HepG2 (cell line): Measurements from ENCODE around the gene SAPCD2. TPM values are rescaled to one million over a fixed set of nuclear protein-coding genes. Genes with fewer than 3 reads are reported as not detected.

ENCODE experiments used
- ATAC-seq: fragments of 200-7000 bp; cut with Tn5 transposase; 3 replicates; pipeline ENCODE4 v1.9.1; 2020; ENCODE audit warnings: mild to moderate bottlenecking, moderate library complexity
- BruUV-seq: library from RNA; stranded (reverse); fragments of 400-500 nt; replicated peaks from 2 replicates; lab custom pipeline; 2021; lab: Mats Ljungman, UMichigan
- CTCF ChIA-PET: fragments of 300-600 bp; formaldehyde crosslinking; extraction: SDS; loops from one replicate; lab custom pipeline; 2021; ENCODE audit warnings: low total read pairs, inconsistent platforms, low intra/inter-chr PET ratio; lab: Yijun Ruan, JAX
- POLR2A ChIA-PET: fragments of 350-600 bp; sonication (Branson Sonifier 250); formaldehyde crosslinking; loops from one replicate; lab custom pipeline; 2020; ENCODE audit warnings: antibody characterized with exemption, inconsistent platforms; lab: Yijun Ruan, JAX
- DNase-seq: peaks from one replicate; pipeline ENCODE4 v3.0.0-alpha.2; 2015; ENCODE audit warnings: low spot score
- FAIRE-seq: peaks from 3 replicates; lab custom pipeline; 2011; peaks lifted over from hg19 to GRCh38; lab: Jason Lieb, UNC
- H2AFZ ChIP-seq: one replicate; pipeline ENCODE4 v1.6.1; 2011; ENCODE audit warnings: low read length, inconsistent platforms
- H3K27ac ChIP-seq: fragments of 300-600 bp; 3 replicates; pipeline ENCODE4 v1.8.0; 2011; ENCODE audit warnings: mixed run types, mild to moderate bottlenecking, mixed read lengths, low read length, inconsistent platforms; ENCODE audit not compliant: insufficient read depth; ENCODE audit errors: extremely low read length
- H3K27me3 ChIP-seq, 2 experiments: fragments of 200-600 bp in 1 of 2; 2 replicates in 1 of 2; 3 replicates in 1 of 2; pipeline versions ENCODE4 v1.6.0 to v1.8.0; 2011; ENCODE audit warnings: low read length in 2 of 2, mild to moderate bottlenecking in 2 of 2, moderate library complexity in 2 of 2, inconsistent platforms in 1 of 2; ENCODE audit not compliant: insufficient read depth in 2 of 2, control insufficient read depth in 1 of 2
- H3K36me3 ChIP-seq, 2 experiments: fragments of 200-600 bp in 1 of 2; replicated peaks in 1 of 2; 2 replicates in 1 of 2; 3 replicates in 1 of 2; pipeline versions ENCODE4 v1.5.1 to v1.8.0; 2011; ENCODE audit warnings: low read length in 2 of 2, inconsistent platforms in 1 of 2; ENCODE audit not compliant: insufficient read depth in 2 of 2, control insufficient read depth in 1 of 2
- H3K4me1 ChIP-seq: 2 replicates; pipeline ENCODE4 v1.5.1; 2012; ENCODE audit warnings: low read length, inconsistent platforms; ENCODE audit not compliant: insufficient read depth
- H3K4me2 ChIP-seq: 2 replicates; pipeline ENCODE4 v1.6.0; 2011; ENCODE audit warnings: low read depth, low read length, inconsistent platforms
- H3K4me3 ChIP-seq, 3 experiments: fragments of 200-600 bp in 1 of 3; sonication (generic), shearing (Covaris generic) in 1 of 3; replicated peaks in 1 of 3; 2 replicates each; pipeline ENCODE4 v1.5.1; 2011 to 2016; ENCODE audit warnings: low read length in 3 of 3, inconsistent platforms in 2 of 3, low read depth in 2 of 3, mild to moderate bottlenecking in 2 of 3, control low read depth in 1 of 3, mixed read lengths in 1 of 3; ENCODE audit not compliant: insufficient read depth in 1 of 3
- H3K79me2 ChIP-seq: one replicate; pipeline ENCODE4 v1.6.1; 2011; ENCODE audit warnings: low read length, inconsistent platforms; ENCODE audit not compliant: insufficient read depth
- H3K9ac ChIP-seq: 2 replicates; pipeline ENCODE4 v1.6.0; 2011; ENCODE audit warnings: mild to moderate bottlenecking, low read depth, low read length, inconsistent platforms; ENCODE audit not compliant: insufficient read depth
- H3K9me3 ChIP-seq: 2 replicates; pipeline ENCODE4 v1.5.1; 2012; ENCODE audit warnings: mild to moderate bottlenecking, low read length
- H4K20me1 ChIP-seq: 2 replicates; pipeline ENCODE4 v1.6.0; 2011; ENCODE audit warnings: inconsistent platforms, mild to moderate bottlenecking, low read length, moderate library complexity; ENCODE audit not compliant: insufficient read depth
- CSRNP1 ChIP-seq: sonication (generic); formaldehyde crosslinking; IDR thresholded peaks from 2 replicates; pipeline ENCODE4 v1.8.1; 2023; ENCODE audit warnings: mild to moderate bottlenecking, missing genetic modification reagents
- REPIN1 ChIP-seq: sonication (generic); formaldehyde crosslinking; IDR thresholded peaks from 2 replicates; pipeline ENCODE4 v1.8.0; 2022; ENCODE audit warnings: missing genetic modification reagents, low read depth, mild to moderate bottlenecking, borderline replicate concordance
- SOX5 ChIP-seq: IDR thresholded peaks from 2 replicates; pipeline ENCODE4 v1.6.1; 2016; ENCODE audit warnings: borderline replicate concordance
- ZNF33A ChIP-seq: sonication (generic); formaldehyde crosslinking; IDR thresholded peaks from 2 replicates; pipeline ENCODE4 v1.5.1; 2020; ENCODE audit warnings: missing genetic modification reagents, mild to moderate bottlenecking, moderate library complexity, borderline replicate concordance
- ZNF441 ChIP-seq: sonication (generic); formaldehyde crosslinking; IDR thresholded peaks from 2 replicates; pipeline ENCODE4 v1.7.0; 2021; ENCODE audit warnings: missing genetic modification reagents, borderline replicate concordance
- ZNF891 ChIP-seq: sonication (generic); formaldehyde crosslinking; IDR thresholded peaks from 2 replicates; pipeline ENCODE4 v1.5.0; 2020; ENCODE audit warnings: mild to moderate bottlenecking, missing genetic modification reagents
- ZSCAN21 ChIP-seq: sonication (generic); formaldehyde crosslinking; IDR thresholded peaks from 2 replicates; pipeline ENCODE4 v1.8.0; 2022; ENCODE audit warnings: mild to moderate bottlenecking, missing genetic modification reagents, moderate library complexity, borderline replicate concordance
- ZSCAN25 ChIP-seq: sonication (generic); formaldehyde crosslinking; IDR thresholded peaks from 2 replicates; pipeline ENCODE4 v1.8.0; 2022; ENCODE audit warnings: mild to moderate bottlenecking, missing genetic modification reagents
- WGBS: methylation state at CpG from one replicate; pipeline ENCODE4 v1.1.6; 2017; ENCODE audit warnings: low lambda C conversion rate; 5-methylcytosine and 5-hydroxymethylcytosine counted together
- in situ Hi-C: cut with HindIII; loops from 2 replicates; pipeline ENCODE4 v1.10.0; 2017; ENCODE audit warnings: low pct_unique_long_range_greater_than_20kb; ENCODE audit not compliant: extremely low pct_ligation_motif_present
- intact Hi-C: fragments of 100-400 bp; cut with micrococcal nuclease; formaldehyde crosslinking; loops from one replicate; pipeline ENCODE4 v1.10.0; 2022; ENCODE audit not compliant: unreplicated experiment
- polyA plus RNA-seq, 8 experiments: library from polyadenylated mRNA; depleted of rRNA in 3 of 8; stranded (reverse) in 7 of 8; unstranded in 1 of 8; fragments of >200 nt; fragmentation: Illumina TruSeq in 4 of 8; extraction: Trizol in 4 of 8; gene quantifications; 2 replicates each; pipeline versions ENCODE4 v1.2.1 to v1.2.3, GENCODE V29; 2011 to 2016; ENCODE audit warnings: low read depth in 4 of 8, missing spikeins in 1 of 8, mixed read lengths in 1 of 8; ENCODE audit not compliant: insufficient read depth in 1 of 8
- total RNA-seq, 5 experiments: library from RNA; depleted of rRNA; stranded (reverse); fragments of >200 nt; fragmentation: Illumina TruSeq; extraction: Trizol; gene quantifications; 2 replicates each; pipeline ENCODE4 v1.2.3, GENCODE V29; 2016; ENCODE audit warnings: low read depth in 1 of 5
- TF ChIP-seq, protein P1 (sequence below): sonication (generic); formaldehyde crosslinking; IDR thresholded peaks from 2 replicates; pipeline ENCODE4 v1.8.1; 2023; ENCODE audit warnings: mild to moderate bottlenecking, missing genetic modification reagents
- TF ChIP-seq, protein P2 (sequence below): sonication (generic); formaldehyde crosslinking; IDR thresholded peaks from 2 replicates; pipeline ENCODE4 v1.4.0; 2020; ENCODE audit warnings: mild to moderate bottlenecking, missing genetic modification reagents

Gene SAPCD2
- total and polyA plus RNA-seq, 2 of the 13 experiments (the other 11 are each of a cell fraction or from before 2014, with no cell fraction given), result 21.9 to 42.8 TPM

DNA sequence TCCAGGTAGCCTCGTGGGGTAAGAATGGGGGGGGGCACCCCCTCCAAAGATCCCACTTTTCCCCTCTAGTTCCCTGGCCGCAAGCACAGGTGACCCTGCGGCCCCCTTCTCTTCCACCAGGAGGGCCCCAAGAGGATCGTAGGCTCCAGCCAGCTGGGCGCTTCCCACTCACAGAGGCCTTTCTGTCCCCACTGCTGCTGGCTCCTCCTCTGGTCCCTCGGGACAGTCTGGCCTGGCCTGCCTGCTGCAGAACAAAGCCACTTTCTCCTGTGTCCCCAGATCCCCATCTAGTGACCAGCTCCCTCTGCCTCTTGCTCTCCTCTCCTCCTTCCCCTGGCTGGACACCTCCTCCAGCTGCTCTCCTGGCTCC is 534 bp upstream of the SAPCD2 start:
- no TSS peak for BruUV-seq
- ATAC-seq (peak; percentile 49), DNase-seq (peak; percentile 64), FAIRE-seq (no peak)
- Histone ChIP-seq H3K27me3 (no peaks in the 10 kb centered on the region; a peak in 1 of 5 replicates), H3K36me3 (peaks cover 2 to 4% of the 10 kb centered on the region in 2 experiments; a peak in 1 of 5 replicates), H3K4me3 (peak overlapping the region; percentile 58 to 88 (median 74)), H3K9me3 (no peaks in the 10 kb centered on the region), H2AFZ (no peak overlapping the region), H3K27ac (peak overlapping the region; percentile 70), H4K20me1 (peaks cover 7% of the 10 kb centered on the region; the same call in 1 of the 2 replicates), H3K9ac (peak overlapping the region; percentile 66), H3K4me2 (peak overlapping the region; percentile 96), H3K4me1 (peaks cover 60% of the 10 kb centered on the region), H3K79me2 (peaks cover 13% of the 10 kb centered on the region)
- 0% methylated on average over 4 of the region's 6 CpGs for WGBS
- in situ Hi-C loops, result no loop called here
- intact Hi-C loops, result no loop called here
- CTCF ChIA-PET, result no interaction called here
- POLR2A ChIA-PET, result interaction anchor here (0.6 to 6.0 kb wide), 15 partner anchors 10 to 590 kb away, joined by 3 to 105 read pairs (median 4); partner anchors contain the start of genes ENTPD2, MAN1B1, SSNA1 and TMEM141
- 0 out of 2 replicates have a peak, but pooled peaks have one; percentile 15 for TF ChIP-seq ZNF441 (CRISPR knock-in tag)
- TF ChIP-seq ZSCAN21, result no peak
- TF ChIP-seq, protein P1, sequence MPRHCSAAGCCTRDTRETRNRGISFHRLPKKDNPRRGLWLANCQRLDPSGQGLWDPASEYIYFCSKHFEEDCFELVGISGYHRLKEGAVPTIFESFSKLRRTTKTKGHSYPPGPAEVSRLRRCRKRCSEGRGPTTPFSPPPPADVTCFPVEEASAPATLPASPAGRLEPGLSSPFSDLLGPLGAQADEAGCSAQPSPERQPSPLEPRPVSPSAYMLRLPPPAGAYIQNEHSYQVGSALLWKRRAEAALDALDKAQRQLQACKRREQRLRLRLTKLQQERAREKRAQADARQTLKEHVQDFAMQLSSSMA (CRISPR knock-in tag), result no peak
- no peak for TF ChIP-seq SOX5 (CRISPR knock-in tag)
- no peak for TF ChIP-seq REPIN1 (CRISPR knock-in tag)
- TF ChIP-seq ZSCAN25 (CRISPR knock-in tag), result peak; percentile 69; the same call in 1 of the 2 replicates
- TF ChIP-seq, protein P2, sequence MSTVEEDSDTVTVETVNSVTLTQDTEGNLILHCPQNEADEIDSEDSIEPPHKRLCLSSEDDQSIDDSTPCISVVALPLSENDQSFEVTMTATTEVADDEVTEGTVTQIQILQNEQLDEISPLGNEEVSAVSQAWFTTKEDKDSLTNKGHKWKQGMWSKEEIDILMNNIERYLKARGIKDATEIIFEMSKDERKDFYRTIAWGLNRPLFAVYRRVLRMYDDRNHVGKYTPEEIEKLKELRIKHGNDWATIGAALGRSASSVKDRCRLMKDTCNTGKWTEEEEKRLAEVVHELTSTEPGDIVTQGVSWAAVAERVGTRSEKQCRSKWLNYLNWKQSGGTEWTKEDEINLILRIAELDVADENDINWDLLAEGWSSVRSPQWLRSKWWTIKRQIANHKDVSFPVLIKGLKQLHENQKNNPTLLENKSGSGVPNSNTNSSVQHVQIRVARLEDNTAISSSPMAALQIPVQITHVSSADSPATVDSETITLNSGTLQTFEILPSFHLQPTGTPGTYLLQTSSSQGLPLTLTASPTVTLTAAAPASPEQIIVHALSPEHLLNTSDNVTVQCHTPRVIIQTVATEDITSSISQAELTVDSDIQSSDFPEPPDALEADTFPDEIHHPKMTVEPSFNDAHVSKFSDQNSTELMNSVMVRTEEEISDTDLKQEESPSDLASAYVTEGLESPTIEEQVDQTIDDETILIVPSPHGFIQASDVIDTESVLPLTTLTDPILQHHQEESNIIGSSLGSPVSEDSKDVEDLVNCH (CRISPR knock-in tag), result no peak
- no peak for TF ChIP-seq CSRNP1
- TF ChIP-seq ZNF33A (CRISPR knock-in tag), result no peak
- TF ChIP-seq ZNF891 (CRISPR knock-in tag), result 0 out of 2 replicates have a peak, but pooled peaks have one; percentile 41
